ENCODE results near the gene FCHSD2. TPM values are rescaled to one million over a fixed set of nuclear protein-coding genes. Genes with fewer than 3 reads are reported as not detected.
"Not testable (repeated sequence)": the region's sequence is repeated elsewhere in the genome, so short reads cannot be mapped to it uniquely, and the experiment has no call there.

FCHSD2 gene
- total RNA-seq, 1 donor from 2014 or later, result 69.5 TPM

- Mint-ChIP-seq H3K27ac (ENCODE audit: unreplicated experiment) (no peak overlapping the region), H3K4me1 (ENCODE audit: low read depth) (peaks cover under 1% of the 10 kb centered on the region), H3K36me3 (ENCODE audit: low read depth) (peaks cover 6% of the 10 kb centered on the region), H3K9me3 (ENCODE audit: low read depth) (no peaks in the 10 kb centered on the region), H3K4me3 (ENCODE audit: unreplicated experiment) (no peak overlapping the region), H3K27me3 (ENCODE audit: low read depth) (no peaks in the 10 kb centered on the region)
- no peak for TF ChIP-seq CTCF (IDR thresholded peaks at IDR 0.05)
- DNase-seq (ENCODE audit: low spot score), result no peak
These were observed 107.3 kb downstream of the FCHSD2 start for GRCh38 chr11:73034777-73035176.

- peaks cover 5% of the 10 kb centered on the region for H3K4me1 Mint-ChIP-seq (ENCODE audit: low read depth)
- no peak for TF ChIP-seq CTCF (IDR thresholded peaks at IDR 0.05)
- H3K36me3 Mint-ChIP-seq (ENCODE audit: low read depth), result peaks cover 6% of the 10 kb centered on the region
- H3K27ac Mint-ChIP-seq (ENCODE audit: unreplicated experiment), result no peak overlapping the region
- no peak overlapping the region for H3K4me3 Mint-ChIP-seq (ENCODE audit: unreplicated experiment)
- no peaks in the 10 kb centered on the region for H3K27me3 Mint-ChIP-seq (ENCODE audit: low read depth)
- no peaks in the 10 kb centered on the region for H3K9me3 Mint-ChIP-seq (ENCODE audit: low read depth)
- DNase-seq (ENCODE audit: low spot score), result no peak
These were observed 107.8 kb downstream of the FCHSD2 start for GRCh38 chr11:73034331-73034730.

GRCh38 chr11:73030130-73030529 is 112.0 kb downstream of the FCHSD2 start:
- Mint-ChIP-seq H3K27me3 (ENCODE audit: low read depth) (no peaks in the 10 kb centered on the region), H3K4me3 (ENCODE audit: unreplicated experiment) (no peak overlapping the region), H3K4me1 (ENCODE audit: low read depth) (peaks cover 5% of the 10 kb centered on the region), H3K9me3 (ENCODE audit: low read depth) (peaks cover 8% of the 10 kb centered on the region), H3K36me3 (ENCODE audit: low read depth) (peaks cover 10% of the 10 kb centered on the region), H3K27ac (ENCODE audit: unreplicated experiment) (no peak overlapping the region)
- TF ChIP-seq CTCF (IDR thresholded peaks at IDR 0.05), result no peak
- no peak for DNase-seq (ENCODE audit: low spot score)

GRCh38 chr11:73029403-73029802 is 112.7 kb downstream of the FCHSD2 start:
- H3K36me3 Mint-ChIP-seq (ENCODE audit: low read depth), result peaks cover 16% of the 10 kb centered on the region
- DNase-seq (ENCODE audit: low spot score), result no peak
- TF ChIP-seq CTCF (IDR thresholded peaks at IDR 0.05), result no peak

GRCh38 chr11:73028611-73029010 is 113.5 kb downstream of the FCHSD2 start:
- Mint-ChIP-seq H3K9me3 (ENCODE audit: low read depth) (peaks cover 23% of the 10 kb centered on the region), H3K4me1 (ENCODE audit: low read depth) (peaks cover 5% of the 10 kb centered on the region), H3K36me3 (ENCODE audit: low read depth) (peaks cover 23% of the 10 kb centered on the region), H3K27ac (ENCODE audit: unreplicated experiment) (no peak overlapping the region), H3K27me3 (ENCODE audit: low read depth) (no peaks in the 10 kb centered on the region), H3K4me3 (ENCODE audit: unreplicated experiment) (no peak overlapping the region)
- no peak for DNase-seq (ENCODE audit: low spot score)
- no peak for TF ChIP-seq CTCF (IDR thresholded peaks at IDR 0.05)

More at GRCh38 chr11:73029403-73029802, 112.7 kb downstream of the FCHSD2 start:
- Mint-ChIP-seq H3K27ac (ENCODE audit: unreplicated experiment) (peak overlapping the region; percentile 53), H3K4me3 (ENCODE audit: unreplicated experiment) (no peak overlapping the region), H3K4me1 (ENCODE audit: low read depth) (peaks cover 5% of the 10 kb centered on the region), H3K27me3 (ENCODE audit: low read depth) (no peaks in the 10 kb centered on the region), H3K9me3 (ENCODE audit: low read depth) (peaks cover 15% of the 10 kb centered on the region)

- peaks cover 23% of the 10 kb centered on the region for H3K36me3 Mint-ChIP-seq (ENCODE audit: low read depth)
- not testable (repeated sequence) for H3K27me3 Mint-ChIP-seq (ENCODE audit: low read depth); H3K4me1 Mint-ChIP-seq (ENCODE audit: low read depth); H3K4me3 Mint-ChIP-seq (ENCODE audit: unreplicated experiment); H3K27ac Mint-ChIP-seq (ENCODE audit: unreplicated experiment); DNase-seq (ENCODE audit: low spot score)
- peaks cover 24% of the 10 kb centered on the region for H3K9me3 Mint-ChIP-seq (ENCODE audit: low read depth)
These were observed 114.3 kb downstream of the FCHSD2 start for GRCh38 chr11:73027840-73028239.
